ENCODE data around the gene PPIL4. TPM values are rescaled to one million over a fixed set of nuclear protein-coding genes. Genes with fewer than 3 reads are reported as not detected.

PPIL4 gene
- polyA plus RNA-seq, 4 donors: 50.0 to 72.2 (median 60.7) TPM

- no peak for DNase-seq (ENCODE audit: low read depth in 4 of 4, low spot score in 3 of 4)
These were observed 60.8 kb downstream of the PPIL4 start, which contains the start of gene ZC3H12D for GRCh38 chr6:149484733-149485700. Gene ZC3H12D (minus strand): TSS chr6:149485014. CDS start chr6:149474543, 10,471 bp downstream.

DNA sequence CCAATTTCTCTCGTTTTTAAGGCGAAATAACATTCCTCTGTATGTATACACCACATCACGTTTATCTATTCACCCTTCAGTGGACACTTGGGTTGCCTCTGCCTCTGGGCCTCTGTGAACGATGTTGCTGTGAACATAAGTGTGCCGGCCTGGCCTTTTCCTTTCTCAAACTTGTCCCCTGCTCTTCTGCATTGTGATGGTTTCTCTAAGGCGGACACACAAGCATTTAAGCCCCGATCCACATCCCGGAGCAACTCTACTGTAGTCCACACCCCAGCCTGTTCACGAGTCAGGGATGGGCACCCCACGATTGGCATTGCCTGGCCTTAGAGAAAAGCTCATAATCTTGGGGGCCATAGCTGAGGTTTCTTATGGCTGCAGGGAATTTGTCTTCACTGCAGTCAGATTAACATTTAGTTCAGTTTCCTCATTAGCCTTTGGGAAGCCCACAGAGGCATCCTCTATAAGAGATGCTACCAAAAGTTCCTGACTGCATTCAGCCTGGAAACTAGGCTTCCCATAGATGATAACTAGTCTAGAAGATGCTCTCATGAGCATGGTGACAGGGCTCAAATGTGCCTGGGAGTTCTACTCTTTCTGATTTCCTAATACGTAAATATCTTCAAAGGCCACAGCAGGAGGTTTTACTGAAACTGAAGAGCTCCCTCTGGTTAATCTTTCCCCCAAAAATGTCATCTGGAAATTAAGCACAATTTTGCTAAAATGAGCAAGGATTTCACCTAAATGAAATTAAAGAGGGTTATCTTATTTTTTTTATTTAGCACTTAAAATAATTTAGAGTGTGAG lies 61.8 kb downstream of the PPIL4 start:
- no peak for DNase-seq (ENCODE audit: low read depth in 4 of 4, low spot score in 3 of 4)

- DNase-seq (ENCODE audit: low read depth in 4 of 4, low spot score in 3 of 4): no peak
These were observed 62.5 kb downstream of the PPIL4 start for GRCh38 chr6:149483334-149483725.

DNA sequence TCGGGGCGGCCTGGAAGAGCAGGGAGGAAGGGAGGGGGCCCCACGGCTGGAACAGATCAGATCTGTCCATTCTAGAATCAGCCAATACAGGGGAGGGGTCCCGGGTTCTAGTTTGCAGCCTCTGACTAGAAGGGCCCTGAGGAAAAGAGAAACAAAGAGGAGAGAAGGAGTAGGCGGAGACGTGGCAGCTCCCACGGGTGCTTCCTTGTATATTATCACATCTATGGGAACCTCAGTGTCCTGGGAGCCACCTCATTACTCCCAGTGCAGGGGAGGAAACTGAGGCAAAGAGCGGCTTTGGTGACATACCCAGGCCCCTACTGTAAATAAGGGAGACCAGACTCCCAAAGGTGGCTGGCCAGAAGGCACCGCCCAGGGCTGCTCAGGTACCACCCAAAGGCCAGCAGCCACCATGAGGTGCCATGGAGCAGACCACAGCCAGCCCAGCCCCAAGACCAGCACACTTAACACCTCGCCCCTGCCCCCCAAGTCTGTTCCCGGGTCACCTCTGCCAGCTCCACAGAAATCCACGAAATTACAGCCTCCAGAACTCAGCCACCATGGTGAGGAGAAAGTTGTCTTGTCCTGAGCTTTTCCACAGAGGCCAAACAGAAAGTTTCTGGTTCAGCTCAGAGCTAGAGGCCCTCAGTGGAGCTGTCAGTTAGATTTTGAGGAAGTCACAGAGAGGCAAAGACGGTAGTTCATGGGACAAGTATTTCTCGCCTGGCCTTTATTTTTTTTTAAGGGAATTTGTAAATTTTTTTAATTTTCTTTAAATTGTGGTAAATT lies 63.1 kb downstream of the PPIL4 start:
- no peak for DNase-seq (ENCODE audit: low read depth in 4 of 4, low spot score in 3 of 4)

- no peak for DNase-seq (ENCODE audit: low read depth in 4 of 4, low spot score in 3 of 4)
These were observed 65.2 kb downstream of the PPIL4 start for GRCh38 chr6:149480502-149481280.

DNA sequence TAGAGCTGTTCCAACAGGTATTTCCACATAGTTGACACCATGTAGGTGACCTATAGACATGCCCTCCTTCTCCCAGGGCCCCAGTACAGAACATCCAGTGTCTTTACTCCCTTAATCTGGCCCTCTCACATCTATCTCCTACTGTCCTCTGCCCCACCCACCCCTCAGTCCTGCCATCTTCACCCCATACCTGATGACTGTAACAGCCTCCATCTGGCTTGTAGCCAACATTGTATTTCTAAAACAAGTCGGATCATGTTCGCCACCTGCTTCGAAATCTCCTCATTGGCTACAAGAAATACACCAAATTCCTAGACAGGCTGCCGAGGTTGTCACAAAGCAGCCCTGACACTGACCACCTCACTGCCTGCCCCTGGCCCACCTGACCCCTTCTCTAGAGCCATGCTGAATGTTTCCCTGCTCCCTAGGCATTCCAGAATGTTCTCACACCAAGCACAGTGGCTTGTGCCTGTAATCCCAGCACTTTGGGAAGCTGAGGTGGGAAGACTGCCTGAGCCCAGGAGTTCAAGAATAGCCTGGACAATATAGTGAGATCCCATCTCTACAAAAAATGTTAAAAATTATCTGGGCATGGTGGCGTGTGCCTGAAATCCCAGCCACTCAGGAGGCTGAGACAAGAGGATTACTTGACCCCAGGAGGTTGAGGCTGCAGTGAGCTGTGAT lies 67.1 kb downstream of the PPIL4 start:
- DNase-seq (ENCODE audit: low read depth in 4 of 4, low spot score in 3 of 4): no peak

- DNase-seq (ENCODE audit: low read depth in 4 of 4, low spot score in 3 of 4): no peak
These were observed 68.3 kb downstream of the PPIL4 start for GRCh38 chr6:149477544-149477943.

GRCh38 chr6:149476789-149477455 lies 68.9 kb downstream of the PPIL4 start:
- DNase-seq (ENCODE audit: low read depth in 4 of 4, low spot score in 3 of 4): no peak

- no peak for DNase-seq (ENCODE audit: low read depth in 4 of 4, low spot score in 3 of 4)
These were observed 71.5 kb downstream of the PPIL4 start for GRCh38 chr6:149474108-149474935.

- no peak for DNase-seq (ENCODE audit: low read depth in 4 of 4, low spot score in 3 of 4)
These were observed 72.5 kb downstream of the PPIL4 start for GRCh38 chr6:149473080-149474052.

GRCh38 chr6:149472241-149472640 lies 73.6 kb downstream of the PPIL4 start:
- no peak for DNase-seq (ENCODE audit: low read depth in 4 of 4, low spot score in 3 of 4)

GRCh38 chr6:149471801-149472200 lies 74.0 kb downstream of the PPIL4 start:
- DNase-seq (ENCODE audit: low read depth in 4 of 4, low spot score in 3 of 4): no peak

DNA sequence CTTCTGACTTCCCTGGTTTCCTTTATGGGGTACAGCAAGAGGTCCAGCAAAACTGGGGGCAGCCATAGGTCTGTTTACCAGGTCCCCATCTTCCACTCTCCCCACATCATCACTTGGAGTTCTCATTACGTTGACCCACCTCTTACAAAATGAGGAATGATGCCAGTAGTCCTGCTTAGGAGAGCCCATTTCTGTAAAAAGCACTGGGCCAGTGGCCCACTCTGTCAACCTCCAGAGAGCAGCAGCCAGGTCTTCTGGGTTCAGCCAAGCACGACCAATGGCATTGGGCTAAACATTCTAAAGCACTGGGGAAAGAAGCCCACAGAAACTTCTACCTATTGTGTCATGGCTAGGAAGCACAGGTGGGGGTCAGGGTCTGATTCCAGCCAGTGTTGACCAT lies 74.9 kb downstream of the PPIL4 start:
- DNase-seq (ENCODE audit: low read depth in 4 of 4, low spot score in 3 of 4): no peak

DNA sequence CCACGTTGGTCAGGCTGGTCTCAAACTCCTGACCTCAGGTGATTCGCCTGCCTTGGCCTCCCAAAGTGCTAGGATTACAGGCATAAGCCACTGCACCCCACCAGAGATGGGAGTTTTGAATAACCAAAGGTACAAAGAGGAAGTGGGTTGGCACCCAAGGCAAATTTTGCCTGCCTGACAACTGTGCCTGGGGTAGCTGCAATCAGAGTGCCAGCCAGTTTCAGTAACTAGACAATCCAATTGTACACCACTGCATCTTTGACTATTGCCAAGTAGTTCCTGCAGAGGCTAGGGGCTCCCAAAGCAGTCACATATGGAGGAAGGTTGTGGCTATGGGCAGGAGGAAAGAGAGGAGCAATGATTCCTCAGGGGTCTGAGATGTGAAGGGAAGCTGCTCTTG lies 77.7 kb downstream of the PPIL4 start:
- no peak for DNase-seq (ENCODE audit: low read depth in 4 of 4, low spot score in 3 of 4)

GRCh38 chr6:149467265-149467664 lies 78.6 kb downstream of the PPIL4 start:
- DNase-seq (ENCODE audit: low read depth in 4 of 4, low spot score in 3 of 4): no peak

GRCh38 chr6:149464411-149464810 lies 81.4 kb downstream of the PPIL4 start:
- no peak for DNase-seq (ENCODE audit: low read depth in 4 of 4, low spot score in 3 of 4)

DNA sequence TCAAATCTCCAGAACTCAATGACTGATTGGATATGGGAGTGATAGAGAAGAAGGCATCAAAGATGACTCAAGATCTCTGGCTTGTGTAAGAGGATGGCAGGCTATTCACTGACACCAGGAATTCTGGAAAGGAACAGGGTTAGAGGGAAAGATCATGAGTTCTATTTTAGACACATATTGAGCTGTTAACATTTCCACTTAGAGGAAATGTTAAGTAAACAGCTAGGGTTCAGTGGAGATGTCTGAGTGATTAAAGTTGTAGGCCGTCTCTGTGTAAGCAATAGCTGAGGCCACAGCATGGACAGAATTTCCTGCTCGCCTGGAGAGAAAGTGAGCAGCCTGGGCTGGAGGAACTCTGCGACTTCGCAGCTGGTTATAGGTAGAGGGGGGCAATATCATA lies 82.1 kb downstream of the PPIL4 start:
- DNase-seq (ENCODE audit: low read depth in 4 of 4, low spot score in 3 of 4): no peak
